ENCODE measurements around the gene SEL1L3.

SEL1L3 gene

GRCh38 chr4:25845841-25846653 lies 16.7 kb downstream of the SEL1L3 start:
- no peak for TF ChIP-seq POLR2AphosphoS5 (IDR thresholded peaks at IDR 0.05; ENCODE audit: low read depth, low read length)
- no peak for TF ChIP-seq FOXP2 (optimal IDR thresholded peaks at IDR 0.05; ENCODE audit: borderline replicate concordance, extremely low read depth, extremely low read length, insufficient read depth)
- no peak for TF ChIP-seq SIN3A (IDR thresholded peaks at IDR 0.05; ENCODE audit: borderline replicate concordance, insufficient read depth, low read length)
- no peak for TF ChIP-seq TAF1 (IDR thresholded peaks at IDR 0.05; ENCODE audit: borderline replicate concordance, insufficient read depth, low read length)
- no peak for TF ChIP-seq REST (IDR thresholded peaks at IDR 0.05; ENCODE audit: insufficient read depth in 1 of 2, low read depth in 2 of 2, low read length in 2 of 2)

DNA sequence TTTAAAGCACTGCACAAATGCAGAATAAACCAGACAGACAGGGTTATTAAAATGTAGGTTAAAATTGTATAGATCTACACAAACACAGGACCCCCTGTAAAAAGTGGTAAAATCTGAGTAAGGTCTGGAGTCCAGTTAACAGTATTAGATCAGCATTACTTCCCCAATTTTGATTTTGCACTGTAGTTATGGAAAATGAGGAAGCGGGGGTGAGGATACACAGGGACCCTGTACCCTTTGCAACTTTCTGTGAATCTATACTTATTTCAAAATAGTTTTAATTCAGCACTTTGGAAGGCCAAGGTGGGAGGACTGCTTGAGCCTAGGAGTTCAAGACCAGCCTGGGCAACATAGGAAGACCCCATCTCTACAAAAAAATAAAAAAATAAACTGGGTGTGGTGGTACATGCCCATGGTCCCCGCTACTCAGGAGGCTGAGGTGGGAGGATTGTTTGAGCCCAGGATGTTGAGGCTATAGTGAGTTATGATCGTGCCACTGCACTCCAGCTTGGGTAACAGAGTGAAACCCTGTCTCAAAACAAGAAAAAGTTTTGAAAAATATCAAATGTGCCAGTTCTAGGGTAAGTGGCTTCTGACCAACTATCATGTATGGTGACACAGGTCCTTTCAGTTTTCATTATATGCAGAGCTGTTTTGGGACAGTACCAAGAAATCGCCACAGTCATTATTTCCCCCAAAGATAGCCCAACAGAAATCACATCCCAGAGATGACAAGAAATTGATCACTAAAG lies 17.7 kb downstream of the SEL1L3 start:
- TF ChIP-seq SIN3A (IDR thresholded peaks at IDR 0.05; ENCODE audit: borderline replicate concordance, insufficient read depth, low read length): no peak
- TF ChIP-seq TAF1 (IDR thresholded peaks at IDR 0.05; ENCODE audit: borderline replicate concordance, insufficient read depth, low read length): no peak

- no peak for TF ChIP-seq POLR2AphosphoS5 (IDR thresholded peaks at IDR 0.05; ENCODE audit: low read depth, low read length)
- TF ChIP-seq REST (IDR thresholded peaks at IDR 0.05; ENCODE audit: insufficient read depth in 1 of 2, low read depth in 2 of 2, low read length in 2 of 2): no peak
- no peak for TF ChIP-seq SIN3A (IDR thresholded peaks at IDR 0.05; ENCODE audit: borderline replicate concordance, insufficient read depth, low read length)
- no peak for TF ChIP-seq FOXP2 (optimal IDR thresholded peaks at IDR 0.05; ENCODE audit: borderline replicate concordance, extremely low read depth, extremely low read length, insufficient read depth)
- no peak for TF ChIP-seq TAF1 (IDR thresholded peaks at IDR 0.05; ENCODE audit: borderline replicate concordance, insufficient read depth, low read length)
These were observed 19.3 kb downstream of the SEL1L3 start for GRCh38 chr4:25843340-25844097.

GRCh38 chr4:25842229-25842845 lies 20.5 kb downstream of the SEL1L3 start:
- TF ChIP-seq REST (IDR thresholded peaks at IDR 0.05; ENCODE audit: insufficient read depth in 1 of 2, low read depth in 2 of 2, low read length in 2 of 2) (no peak), POLR2AphosphoS5 (IDR thresholded peaks at IDR 0.05; ENCODE audit: low read depth, low read length) (no peak), SIN3A (IDR thresholded peaks at IDR 0.05; ENCODE audit: borderline replicate concordance, insufficient read depth, low read length) (no peak), FOXP2 (optimal IDR thresholded peaks at IDR 0.05; ENCODE audit: borderline replicate concordance, extremely low read depth, extremely low read length, insufficient read depth) (no peak), TAF1 (IDR thresholded peaks at IDR 0.05; ENCODE audit: borderline replicate concordance, insufficient read depth, low read length) (no peak)

GRCh38 chr4:25839687-25840086 lies 23.1 kb downstream of the SEL1L3 start:
- no peak for TF ChIP-seq TAF1 (IDR thresholded peaks at IDR 0.05; ENCODE audit: borderline replicate concordance, insufficient read depth, low read length)
- TF ChIP-seq FOXP2 (optimal IDR thresholded peaks at IDR 0.05; ENCODE audit: borderline replicate concordance, extremely low read depth, extremely low read length, insufficient read depth): no peak
- TF ChIP-seq SIN3A (IDR thresholded peaks at IDR 0.05; ENCODE audit: borderline replicate concordance, insufficient read depth, low read length): no peak
- TF ChIP-seq POLR2AphosphoS5 (IDR thresholded peaks at IDR 0.05; ENCODE audit: low read depth, low read length): no peak
- TF ChIP-seq REST (IDR thresholded peaks at IDR 0.05; ENCODE audit: insufficient read depth in 1 of 2, low read depth in 2 of 2, low read length in 2 of 2): no peak

Measured in PFSK-1 (cell line).